ENCODE results near the gene RALB.

The RALB gene

DNA sequence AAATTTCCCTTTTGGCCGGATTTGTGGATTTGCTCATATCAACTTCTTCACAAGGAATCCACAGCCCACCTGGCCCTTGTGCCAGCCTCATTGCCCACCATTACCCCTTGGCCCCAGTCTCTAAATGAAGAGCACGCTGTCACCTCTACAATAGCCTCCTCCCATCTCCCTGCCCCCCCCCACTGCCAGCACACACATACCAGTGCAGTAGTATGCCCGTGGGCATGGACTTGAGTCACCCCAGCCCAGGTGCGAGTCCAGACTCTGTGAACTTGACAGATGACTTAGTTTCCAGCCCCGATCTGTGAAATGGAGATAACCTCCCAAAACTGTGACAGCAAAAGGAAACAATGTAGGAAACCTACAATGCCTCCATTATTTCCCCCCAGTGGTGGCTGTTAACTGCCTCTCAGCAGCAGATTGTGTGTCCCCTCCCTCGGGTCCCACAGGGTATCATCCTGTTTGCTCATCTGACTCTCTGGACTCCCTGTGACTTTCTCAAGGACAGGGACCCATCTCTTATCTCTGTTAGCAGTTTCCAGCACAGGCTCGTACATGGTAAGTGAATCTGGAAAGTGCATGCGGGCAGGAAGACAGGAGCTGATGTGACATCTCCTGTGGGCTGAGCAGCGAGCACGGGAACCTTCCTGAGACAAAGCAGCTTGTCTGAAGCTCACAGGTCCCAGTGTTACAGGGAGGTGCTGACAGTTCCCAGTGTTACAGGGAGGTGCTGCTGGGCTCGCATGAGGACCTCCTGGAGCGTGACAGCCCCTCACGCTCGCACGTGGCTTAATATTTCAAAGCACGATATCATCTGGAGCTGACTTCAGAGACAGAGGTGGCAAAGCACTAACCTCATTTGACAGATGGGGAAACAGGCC, 25.3 kb upstream of the RALB start:
- Histone ChIP-seq H3K36me3 (replicated peaks) (peaks cover 2% of the 10 kb centered on the region), H3K27ac (no peak overlapping the region), H3K4me3 (ENCODE audit: low read depth, low read length) (no peak overlapping the region), H3K27me3 (replicated peaks) (no peaks in the 10 kb centered on the region)
- in situ Hi-C loops (cut with HindIII; ENCODE audit: low pct_ligation_motif_present, low sequenced_read_pairs) = no loop called here
- TF ChIP-seq CTCF (IDR thresholded peaks at IDR 0.05; ENCODE audit: low read depth, low read length, missing control alignments) = no peak
- DNase-seq = no peak

DNA sequence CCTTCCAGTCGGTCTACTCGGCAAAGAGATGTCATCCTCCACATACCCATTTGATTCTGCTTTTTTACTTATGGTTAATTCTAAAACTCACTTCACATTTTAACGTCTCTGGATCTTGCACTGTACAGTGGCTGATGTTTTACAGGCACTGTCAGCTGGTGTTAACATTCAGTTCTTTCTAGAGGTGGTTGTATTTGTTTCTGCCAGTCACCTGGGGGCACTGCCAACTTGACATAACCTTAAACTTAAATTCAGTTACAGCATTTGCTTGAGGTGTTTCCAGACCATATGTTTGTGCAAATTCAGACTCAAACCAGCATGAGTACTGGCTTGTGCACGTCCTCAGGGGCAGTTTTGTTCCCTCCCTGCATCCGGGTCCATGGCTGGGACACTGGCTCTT, 24.1 kb upstream of the RALB start:
- Histone ChIP-seq H3K27ac (no peak overlapping the region), H3K27me3 (replicated peaks) (no peaks in the 10 kb centered on the region), H3K36me3 (replicated peaks) (no peaks in the 10 kb centered on the region), H3K4me3 (ENCODE audit: low read depth, low read length) (no peak overlapping the region)
- no peak for DNase-seq
- in situ Hi-C loops (cut with HindIII; ENCODE audit: low pct_ligation_motif_present, low sequenced_read_pairs) = no loop called here
- no peak for TF ChIP-seq CTCF (IDR thresholded peaks at IDR 0.05; ENCODE audit: low read depth, low read length, missing control alignments)

DNA sequence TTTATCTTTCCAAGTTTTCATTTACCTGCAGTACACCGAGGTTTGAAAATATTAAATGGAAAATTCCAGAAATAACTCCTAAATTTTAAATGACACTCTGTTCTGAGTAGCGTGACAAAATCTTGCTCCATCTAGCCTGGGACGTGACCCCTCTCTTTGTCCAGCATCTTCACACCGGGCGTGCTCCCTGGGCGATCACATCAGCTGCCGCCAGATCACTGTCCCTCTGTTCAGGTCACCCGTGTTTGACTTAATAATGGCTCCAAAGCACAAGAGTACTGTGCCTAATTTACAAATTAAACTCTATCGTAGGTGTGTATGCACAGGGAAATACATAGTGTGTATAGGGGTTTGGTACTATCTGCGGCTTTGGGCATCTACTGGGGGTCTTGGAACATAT, 23.3 kb upstream of the RALB start:
- no peaks in the 10 kb centered on the region for H3K36me3 ChIP-seq (replicated peaks)
- no peak for TF ChIP-seq CTCF (IDR thresholded peaks at IDR 0.05; ENCODE audit: low read depth, low read length, missing control alignments)
- no peaks in the 10 kb centered on the region for H3K27me3 ChIP-seq (replicated peaks)
- H3K27ac ChIP-seq = no peak overlapping the region
- no peak overlapping the region for H3K4me3 ChIP-seq (ENCODE audit: low read depth, low read length)
- DNase-seq = no peak
- in situ Hi-C loops (cut with HindIII; ENCODE audit: low pct_ligation_motif_present, low sequenced_read_pairs) = no loop called here

DNA sequence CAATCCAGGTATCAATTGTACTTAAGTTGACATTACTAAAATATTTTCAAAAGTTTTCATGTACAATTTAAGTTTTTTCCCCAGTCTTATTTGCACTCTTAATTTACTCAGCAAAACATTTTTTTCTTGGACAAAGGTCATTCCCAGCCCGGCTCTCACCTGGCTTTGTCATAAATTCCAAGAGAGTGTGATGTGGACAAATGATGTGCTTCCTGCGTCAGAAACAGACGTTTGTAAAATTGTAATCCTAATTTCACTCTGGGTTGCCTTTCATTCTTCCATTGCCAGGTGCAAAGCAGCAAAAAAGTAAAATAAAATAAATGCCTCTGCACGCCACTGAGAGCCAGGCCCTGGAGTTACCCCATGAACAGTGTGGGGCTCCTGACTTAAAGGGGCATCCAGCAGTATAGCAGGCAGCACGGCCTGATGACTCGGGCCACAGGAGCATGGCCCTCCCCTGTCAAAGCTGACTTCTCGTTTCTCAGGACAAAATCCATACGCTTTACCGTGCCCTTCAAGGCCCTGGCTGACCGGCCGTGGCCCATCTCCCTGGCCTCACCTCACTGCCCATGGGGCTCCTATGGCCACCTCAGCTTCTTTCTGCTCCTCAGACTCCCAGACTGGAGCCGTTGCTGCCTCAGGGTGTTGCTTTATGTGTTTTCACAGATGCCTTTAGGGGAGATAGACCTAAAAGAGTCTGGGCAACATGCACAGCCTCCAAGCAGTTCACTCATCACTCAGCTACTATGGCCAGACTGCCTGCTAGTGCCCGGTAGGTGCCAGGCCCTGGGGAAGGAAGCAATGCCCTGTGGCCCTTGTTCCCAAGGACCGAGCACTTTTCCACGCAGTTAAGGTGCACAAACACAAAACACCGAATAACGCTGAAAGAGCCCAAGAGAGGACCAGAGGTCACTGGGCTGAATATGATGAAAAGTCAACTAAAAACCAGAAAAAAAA, 21.9 kb upstream of the RALB start:
- H3K36me3 ChIP-seq (replicated peaks) = no peaks in the 10 kb centered on the region
- no peak overlapping the region for H3K27ac ChIP-seq
- DNase-seq = no peak
- no peak overlapping the region for H3K4me3 ChIP-seq (ENCODE audit: low read depth, low read length)
- in situ Hi-C loops (cut with HindIII; ENCODE audit: low pct_ligation_motif_present, low sequenced_read_pairs) = no loop called here
- TF ChIP-seq CTCF (IDR thresholded peaks at IDR 0.05; ENCODE audit: low read depth, low read length, missing control alignments) = no peak
- H3K27me3 ChIP-seq (replicated peaks) = no peaks in the 10 kb centered on the region

- H3K27me3 ChIP-seq (replicated peaks) = no peaks in the 10 kb centered on the region
- H3K36me3 ChIP-seq (replicated peaks) = no peaks in the 10 kb centered on the region
- DNase-seq = no peak
- no peak for TF ChIP-seq CTCF (IDR thresholded peaks at IDR 0.05; ENCODE audit: low read depth, low read length, missing control alignments)
- in situ Hi-C loops (cut with HindIII; ENCODE audit: low pct_ligation_motif_present, low sequenced_read_pairs) = no loop called here
- no peak overlapping the region for H3K4me3 ChIP-seq (ENCODE audit: low read depth, low read length)
- H3K27ac ChIP-seq = no peak overlapping the region
These were observed 21.1 kb upstream of the RALB start for GRCh38 chr2:120231564-120231973.
